GM23338 (cell line): Measurements from ENCODE around the gene RECQL. TPM values are rescaled to one million over a fixed set of nuclear protein-coding genes. Genes with fewer than 3 reads are reported as not detected.

Experiments
- ATAC-seq: fragments of 200-7000 bp; cut with Tn5 transposase; 3 replicates; pipeline ENCODE4 v1.9.1; 2020
- DNase-seq: peaks from one replicate; pipeline ENCODE4 v3.0.0-alpha.2; 2015; ENCODE audit warnings: low spot score
- H2AFZ ChIP-seq: fragments of 200-600 bp; sonication (generic); 2 replicates; pipeline ENCODE4 v1.8.0; 2016; ENCODE audit warnings: antibody characterized with exemption, mild to moderate bottlenecking, moderate library complexity
- H3F3A ChIP-seq: fragments of 200-600 bp; sonication (generic); replicated peaks from 2 replicates; pipeline ENCODE4 v1.8.0; 2017; ENCODE audit warnings: antibody characterized with exemption, mixed run types, low read depth
- H3K27ac ChIP-seq: fragments of 200-600 bp; sonication (generic); 2 replicates; pipeline ENCODE4 v1.6.1; 2016; ENCODE audit warnings: low read depth
- H3K27me3 ChIP-seq: fragments of 200-600 bp; sonication (generic); 2 replicates; pipeline ENCODE4 v1.8.0; 2016; ENCODE audit warnings: mild to moderate bottlenecking, mixed run types, moderate library complexity; ENCODE audit not compliant: insufficient read depth
- H3K36me3 ChIP-seq: fragments of 200-600 bp; sonication (generic); 2 replicates; pipeline ENCODE4 v1.8.0; 2016; ENCODE audit warnings: mild to moderate bottlenecking; ENCODE audit not compliant: insufficient read depth
- H3K4me1 ChIP-seq: fragments of 200-600 bp; sonication (generic); 2 replicates; pipeline ENCODE4 v1.8.0; 2016; ENCODE audit warnings: mild to moderate bottlenecking, moderate library complexity; ENCODE audit not compliant: insufficient read depth
- H3K4me2 ChIP-seq: fragments of 200-600 bp; sonication (generic); 2 replicates; pipeline ENCODE4 v1.7.1; 2017; ENCODE audit warnings: mixed run types
- H3K4me3 ChIP-seq: fragments of 200-600 bp; sonication (generic); 2 replicates; pipeline ENCODE4 v1.6.1; 2016; ENCODE audit warnings: mixed run types
- H3K79me2 ChIP-seq: fragments of 200-600 bp; sonication (generic); replicated peaks from 2 replicates; pipeline ENCODE4 v1.8.0; 2017; ENCODE audit warnings: mild to moderate bottlenecking; ENCODE audit not compliant: insufficient read depth
- H3K9me2 ChIP-seq: fragments of 200-600 bp; sonication (generic); 2 replicates; pipeline ENCODE4 v1.8.0; 2017; ENCODE audit not compliant: insufficient read depth
- H4K20me1 ChIP-seq: fragments of 200-600 bp; sonication (generic); replicated peaks from 2 replicates; pipeline ENCODE4 v1.8.0; 2017; ENCODE audit warnings: mild to moderate bottlenecking; ENCODE audit not compliant: insufficient read depth
- H3K27ac Mint-ChIP-seq: 2 replicates; pipeline ENCODE4 v1.8.0; 2020; ENCODE audit warnings: inconsistent platforms, mild to moderate bottlenecking, moderate library complexity, mixed read lengths
- H3K27me3 Mint-ChIP-seq: 3 replicates; pipeline ENCODE4 v1.8.0; 2022; ENCODE audit warnings: low read depth, mild to moderate bottlenecking, moderate library complexity, mixed read lengths, inconsistent platforms; ENCODE audit not compliant: insufficient read depth, poor library complexity
- H3K36me3 Mint-ChIP-seq: 3 replicates; pipeline ENCODE4 v1.8.0; 2021; ENCODE audit warnings: low read depth, mild to moderate bottlenecking, inconsistent platforms, moderate library complexity, mixed read lengths
- H3K4me1 Mint-ChIP-seq: 3 replicates; pipeline ENCODE4 v1.8.0; 2020; ENCODE audit warnings: mild to moderate bottlenecking, inconsistent platforms, mixed read lengths
- H3K4me3 Mint-ChIP-seq: 3 replicates; pipeline ENCODE4 v1.8.0; 2021; ENCODE audit warnings: moderate library complexity, mild to moderate bottlenecking, inconsistent platforms, mixed read lengths
- H3K9me3 Mint-ChIP-seq: 3 replicates; pipeline ENCODE4 v1.8.0; 2020; ENCODE audit warnings: moderate library complexity, mild to moderate bottlenecking, inconsistent platforms, mixed read lengths
- CREB1 ChIP-seq: fragments of 250-450 bp; sonication (Bioruptor Pico); IDR thresholded peaks from 2 replicates; pipeline ENCODE4 v1.5.0; 2020; ENCODE audit warnings: low read depth, mild to moderate bottlenecking, moderate library complexity
- CTCF ChIP-seq, 2 experiments: fragments of 200-600 bp in 1 of 2; sonication (generic) in 1 of 2; conservative IDR thresholded peaks; 2 replicates each; pipeline versions ENCODE4 v1.5.1 to v1.6.1; 2016 to 2017; ENCODE audit warnings: antibody characterized with exemption in 2 of 2, low read depth in 2 of 2, mild to moderate bottlenecking in 2 of 2, moderate library complexity in 1 of 2
- ETS1 ChIP-seq: IDR thresholded peaks from 2 replicates; pipeline ENCODE4 v1.6.1; 2016; ENCODE audit warnings: antibody characterized with exemption
- EZH2 ChIP-seq: fragments of 200-600 bp; sonication (generic); IDR thresholded peaks from one replicate; pipeline ENCODE4 v1.8.0; 2017; ENCODE audit warnings: antibody characterized with exemption, mild to moderate bottlenecking, low read depth; ENCODE audit not compliant: unreplicated experiment
- EZH2phosphoT487 ChIP-seq: fragments of 200-600 bp; sonication (generic); IDR thresholded peaks from one replicate; pipeline ENCODE4 v1.8.1; 2018; ENCODE audit warnings: antibody characterized with exemption; ENCODE audit not compliant: unreplicated experiment
- JUNB ChIP-seq: IDR thresholded peaks from one replicate; pipeline ENCODE4 v1.6.1; 2016; ENCODE audit warnings: antibody characterized with exemption; ENCODE audit not compliant: unreplicated experiment
- NANOG ChIP-seq: IDR thresholded peaks from 2 replicates; pipeline ENCODE4 v1.6.1; 2016; ENCODE audit warnings: antibody characterized with exemption, borderline replicate concordance
- POLR2AphosphoS5 ChIP-seq: IDR thresholded peaks from 2 replicates; pipeline ENCODE4 v1.6.1; 2016; ENCODE audit warnings: antibody characterized with exemption, low read depth
- STAT1 ChIP-seq: IDR thresholded peaks from one replicate; pipeline ENCODE4 v1.6.1; 2016; ENCODE audit warnings: antibody characterized with exemption; ENCODE audit not compliant: unreplicated experiment
- ZNF114 ChIP-seq: fragments of 250-450 bp; sonication (Bioruptor Pico); IDR thresholded peaks from 2 replicates; pipeline ENCODE4 v1.5.0; 2020; ENCODE audit warnings: mild to moderate bottlenecking, moderate library complexity
- ZNF331 ChIP-seq: fragments of 250-450 bp; sonication (Bioruptor Pico); IDR thresholded peaks from 2 replicates; pipeline ENCODE4 v1.5.0; 2020; ENCODE audit warnings: low read depth, mild to moderate bottlenecking, moderate library complexity
- polyA plus RNA-seq: library from polyadenylated mRNA; unstranded; fragments of >200 nt; fragmentation: Nextera tagmentation; extraction: Ambion mirVana; gene quantifications from 2 replicates; pipeline ENCODE4 v1.2.1, GENCODE V29; 2016
- total RNA-seq: library from RNA; depleted of rRNA; stranded (reverse); fragments of >200 nt; shearing (Covaris generic); gene quantifications from 2 replicates; pipeline ENCODE4 v1.2.3, GENCODE V29; 2014
- TF ChIP-seq, protein P1 (sequence below): fragments of 250-450 bp; sonication (Bioruptor Pico); IDR thresholded peaks from 2 replicates; pipeline ENCODE4 v1.5.0; 2020; ENCODE audit warnings: mild to moderate bottlenecking, moderate library complexity
- TF ChIP-seq, protein P2 (sequence below): IDR thresholded peaks from one replicate; pipeline ENCODE4 v1.6.1; 2018; ENCODE audit warnings: antibody characterized with exemption; ENCODE audit not compliant: unreplicated experiment

Gene RECQL
- total and polyA plus RNA-seq, 2 experiments from 2014 or later, result 17.4 to 47.2 TPM

GRCh38 chr12:21499765-21500164 lies 1.7 kb downstream of the RECQL start:
- Histone ChIP-seq H2AFZ (no peak overlapping the region), H3F3A (no peaks in the 10 kb centered on the region), H3K79me2 (peaks cover 43% of the 10 kb centered on the region), H3K4me3 (peak overlapping the region; percentile 73; the same call in 1 of the 2 replicates), H3K27me3 (no peaks in the 10 kb centered on the region), H3K4me2 (peak overlapping the region; percentile 84; the same call in 1 of the 2 replicates), H4K20me1 (0 out of 2 replicates have a peak, but pooled peaks cover 8% of the 10 kb centered on the region), H3K9me2 (no peaks in the 10 kb centered on the region), H3K36me3 (no peaks in the 10 kb centered on the region), H3K4me1 (peaks cover 17% of the 10 kb centered on the region), H3K27ac (no peak overlapping the region)
- H3K27me3 Mint-ChIP-seq, result no peaks in the 10 kb centered on the region
- H3K9me3 Mint-ChIP-seq, result no peaks in the 10 kb centered on the region
- DNase-seq, result no peak
- peaks cover 13% of the 10 kb centered on the region; the same call in 2 of the 3 replicates for H3K36me3 Mint-ChIP-seq
- H3K4me3 Mint-ChIP-seq, result no peak overlapping the region
- peaks cover 6% of the 10 kb centered on the region; the same call in 2 of the 3 replicates for H3K4me1 Mint-ChIP-seq
- TF ChIP-seq EZH2phosphoT487 (no peak), ETS1 (no peak), CTCF (conservative IDR thresholded peaks at IDR 0.05; ENCODE audit: low read depth in 2 of 2) (no peak), ZNF331 (CRISPR knock-in tag) (no peak), NANOG (no peak), CREB1 (CRISPR knock-in tag) (no peak), STAT1 (no peak), ZNF114 (no peak), EZH2 (no peak), JUNB (no peak), POLR2AphosphoS5 (no peak)
- TF ChIP-seq, protein P1, sequence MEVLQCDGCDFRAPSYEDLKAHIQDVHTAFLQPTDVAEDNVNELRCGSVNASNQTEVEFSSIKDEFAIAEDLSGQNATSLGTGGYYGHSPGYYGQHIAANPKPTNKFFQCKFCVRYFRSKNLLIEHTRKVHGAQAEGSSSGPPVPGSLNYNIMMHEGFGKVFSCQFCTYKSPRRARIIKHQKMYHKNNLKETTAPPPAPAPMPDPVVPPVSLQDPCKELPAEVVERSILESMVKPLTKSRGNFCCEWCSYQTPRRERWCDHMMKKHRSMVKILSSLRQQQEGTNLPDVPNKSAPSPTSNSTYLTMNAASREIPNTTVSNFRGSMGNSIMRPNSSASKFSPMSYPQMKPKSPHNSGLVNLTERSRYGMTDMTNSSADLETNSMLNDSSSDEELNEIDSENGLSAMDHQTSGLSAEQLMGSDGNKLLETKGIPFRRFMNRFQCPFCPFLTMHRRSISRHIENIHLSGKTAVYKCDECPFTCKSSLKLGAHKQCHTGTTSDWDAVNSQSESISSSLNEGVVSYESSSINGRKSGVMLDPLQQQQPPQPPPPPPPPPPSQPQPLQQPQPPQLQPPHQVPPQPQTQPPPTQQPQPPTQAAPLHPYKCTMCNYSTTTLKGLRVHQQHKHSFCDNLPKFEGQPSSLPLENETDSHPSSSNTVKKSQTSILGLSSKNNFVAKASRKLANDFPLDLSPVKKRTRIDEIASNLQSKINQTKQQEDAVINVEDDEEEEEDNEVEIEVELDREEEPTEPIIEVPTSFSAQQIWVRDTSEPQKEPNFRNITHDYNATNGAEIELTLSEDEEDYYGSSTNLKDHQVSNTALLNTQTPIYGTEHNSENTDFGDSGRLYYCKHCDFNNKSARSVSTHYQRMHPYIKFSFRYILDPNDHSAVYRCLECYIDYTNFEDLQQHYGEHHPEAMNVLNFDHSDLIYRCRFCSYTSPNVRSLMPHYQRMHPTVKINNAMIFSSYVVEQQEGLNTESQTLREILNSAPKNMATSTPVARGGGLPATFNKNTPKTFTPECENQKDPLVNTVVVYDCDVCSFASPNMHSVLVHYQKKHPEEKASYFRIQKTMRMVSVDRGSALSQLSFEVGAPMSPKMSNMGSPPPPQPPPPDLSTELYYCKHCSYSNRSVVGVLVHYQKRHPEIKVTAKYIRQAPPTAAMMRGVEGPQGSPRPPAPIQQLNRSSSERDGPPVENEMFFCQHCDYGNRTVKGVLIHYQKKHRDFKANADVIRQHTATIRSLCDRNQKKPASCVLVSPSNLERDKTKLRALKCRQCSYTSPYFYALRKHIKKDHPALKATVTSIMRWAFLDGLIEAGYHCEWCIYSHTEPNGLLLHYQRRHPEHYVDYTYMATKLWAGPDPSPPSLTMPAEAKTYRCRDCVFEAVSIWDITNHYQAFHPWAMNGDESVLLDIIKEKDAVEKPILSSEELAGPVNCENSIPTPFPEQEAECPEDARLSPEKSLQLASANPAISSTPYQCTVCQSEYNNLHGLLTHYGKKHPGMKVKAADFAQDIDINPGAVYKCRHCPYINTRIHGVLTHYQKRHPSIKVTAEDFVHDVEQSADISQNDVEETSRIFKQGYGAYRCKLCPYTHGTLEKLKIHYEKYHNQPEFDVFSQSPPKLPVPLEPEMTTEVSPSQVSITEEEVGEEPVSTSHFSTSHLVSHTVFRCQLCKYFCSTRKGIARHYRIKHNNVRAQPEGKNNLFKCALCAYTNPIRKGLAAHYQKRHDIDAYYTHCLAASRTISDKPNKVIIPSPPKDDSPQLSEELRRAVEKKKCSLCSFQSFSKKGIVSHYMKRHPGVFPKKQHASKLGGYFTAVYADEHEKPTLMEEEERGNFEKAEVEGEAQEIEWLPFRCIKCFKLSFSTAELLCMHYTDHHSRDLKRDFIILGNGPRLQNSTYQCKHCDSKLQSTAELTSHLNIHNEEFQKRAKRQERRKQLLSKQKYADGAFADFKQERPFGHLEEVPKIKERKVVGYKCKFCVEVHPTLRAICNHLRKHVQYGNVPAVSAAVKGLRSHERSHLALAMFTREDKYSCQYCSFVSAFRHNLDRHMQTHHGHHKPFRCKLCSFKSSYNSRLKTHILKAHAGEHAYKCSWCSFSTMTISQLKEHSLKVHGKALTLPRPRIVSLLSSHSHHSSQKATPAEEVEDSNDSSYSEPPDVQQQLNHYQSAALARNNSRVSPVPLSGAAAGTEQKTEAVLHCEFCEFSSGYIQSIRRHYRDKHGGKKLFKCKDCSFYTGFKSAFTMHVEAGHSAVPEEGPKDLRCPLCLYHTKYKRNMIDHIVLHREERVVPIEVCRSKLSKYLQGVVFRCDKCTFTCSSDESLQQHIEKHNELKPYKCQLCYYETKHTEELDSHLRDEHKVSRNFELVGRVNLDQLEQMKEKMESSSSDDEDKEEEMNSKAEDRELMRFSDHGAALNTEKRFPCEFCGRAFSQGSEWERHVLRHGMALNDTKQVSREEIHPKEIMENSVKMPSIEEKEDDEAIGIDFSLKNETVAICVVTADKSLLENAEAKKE (CRISPR knock-in tag), result no peak
- TF ChIP-seq, protein P2, sequence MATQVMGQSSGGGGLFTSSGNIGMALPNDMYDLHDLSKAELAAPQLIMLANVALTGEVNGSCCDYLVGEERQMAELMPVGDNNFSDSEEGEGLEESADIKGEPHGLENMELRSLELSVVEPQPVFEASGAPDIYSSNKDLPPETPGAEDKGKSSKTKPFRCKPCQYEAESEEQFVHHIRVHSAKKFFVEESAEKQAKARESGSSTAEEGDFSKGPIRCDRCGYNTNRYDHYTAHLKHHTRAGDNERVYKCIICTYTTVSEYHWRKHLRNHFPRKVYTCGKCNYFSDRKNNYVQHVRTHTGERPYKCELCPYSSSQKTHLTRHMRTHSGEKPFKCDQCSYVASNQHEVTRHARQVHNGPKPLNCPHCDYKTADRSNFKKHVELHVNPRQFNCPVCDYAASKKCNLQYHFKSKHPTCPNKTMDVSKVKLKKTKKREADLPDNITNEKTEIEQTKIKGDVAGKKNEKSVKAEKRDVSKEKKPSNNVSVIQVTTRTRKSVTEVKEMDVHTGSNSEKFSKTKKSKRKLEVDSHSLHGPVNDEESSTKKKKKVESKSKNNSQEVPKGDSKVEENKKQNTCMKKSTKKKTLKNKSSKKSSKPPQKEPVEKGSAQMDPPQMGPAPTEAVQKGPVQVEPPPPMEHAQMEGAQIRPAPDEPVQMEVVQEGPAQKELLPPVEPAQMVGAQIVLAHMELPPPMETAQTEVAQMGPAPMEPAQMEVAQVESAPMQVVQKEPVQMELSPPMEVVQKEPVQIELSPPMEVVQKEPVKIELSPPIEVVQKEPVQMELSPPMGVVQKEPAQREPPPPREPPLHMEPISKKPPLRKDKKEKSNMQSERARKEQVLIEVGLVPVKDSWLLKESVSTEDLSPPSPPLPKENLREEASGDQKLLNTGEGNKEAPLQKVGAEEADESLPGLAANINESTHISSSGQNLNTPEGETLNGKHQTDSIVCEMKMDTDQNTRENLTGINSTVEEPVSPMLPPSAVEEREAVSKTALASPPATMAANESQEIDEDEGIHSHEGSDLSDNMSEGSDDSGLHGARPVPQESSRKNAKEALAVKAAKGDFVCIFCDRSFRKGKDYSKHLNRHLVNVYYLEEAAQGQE, result no peak
- no peak overlapping the region for H3K27ac Mint-ChIP-seq
- ATAC-seq, result no peak
